Fibroblast of lung (primary cell): ENCODE results near the gene SUPT4H1. TPM values are rescaled to one million over a fixed set of nuclear protein-coding genes. Genes with fewer than 3 reads are reported as not detected.

ENCODE experiments used
- DNase-seq, 2 donors: peaks; one replicate each; pipeline versions ENCODE4 v3.0.0 to v3.0.0-alpha.2; 2010; ENCODE audit warnings: low read depth in 2 of 2
- H2AFZ ChIP-seq: 2 replicates; pipeline ENCODE4 v1.5.1; 2012; ENCODE audit warnings: low read length, control low read depth, inconsistent platforms
- H3K27ac ChIP-seq: 2 replicates; pipeline ENCODE4 v1.5.1; 2011; ENCODE audit warnings: low read length, control low read depth; ENCODE audit not compliant: insufficient read depth
- H3K27me3 ChIP-seq: 2 replicates; pipeline ENCODE4 v1.5.1; 2011; ENCODE audit warnings: mild to moderate bottlenecking, low read length; ENCODE audit not compliant: control insufficient read depth, insufficient read depth
- H3K36me3 ChIP-seq: 2 replicates; pipeline ENCODE4 v1.5.1; 2011; ENCODE audit warnings: low read length; ENCODE audit not compliant: control insufficient read depth, insufficient read depth
- H3K4me1 ChIP-seq: 2 replicates; pipeline ENCODE4 v1.5.1; 2011; ENCODE audit warnings: low read length; ENCODE audit not compliant: control insufficient read depth, insufficient read depth; ENCODE audit errors: extremely low read depth
- H3K4me2 ChIP-seq: 2 replicates; pipeline ENCODE4 v1.5.1; 2011; ENCODE audit warnings: low read length, control low read depth; ENCODE audit not compliant: insufficient read depth; ENCODE audit errors: extremely low read depth
- H3K4me3 ChIP-seq, 4 experiments: fragments of 200-600 bp in 1 of 4; sonication (generic) in 1 of 4; replicated peaks in 1 of 4; 2 replicates each; pipeline ENCODE4 v1.5.1; 2011 to 2016; ENCODE audit warnings: low read length in 4 of 4, low read depth in 3 of 4, mild to moderate bottlenecking in 3 of 4, control low read depth in 2 of 4, inconsistent platforms in 1 of 4, mixed read lengths in 1 of 4; ENCODE audit not compliant: insufficient read depth in 1 of 4; ENCODE audit errors: control extremely low read depth in 1 of 4
- H3K79me2 ChIP-seq: 2 replicates; pipeline ENCODE4 v1.5.1; 2012; ENCODE audit warnings: mild to moderate bottlenecking, low read length, inconsistent platforms; ENCODE audit not compliant: control insufficient read depth, insufficient read depth
- H3K9ac ChIP-seq: 2 replicates; pipeline ENCODE4 v1.5.1; 2011; ENCODE audit warnings: mild to moderate bottlenecking, low read length, control low read depth; ENCODE audit not compliant: insufficient read depth
- H3K9me3 ChIP-seq: 2 replicates; pipeline ENCODE4 v1.5.1; 2012; ENCODE audit warnings: low read depth, low read length; ENCODE audit not compliant: control insufficient read depth, insufficient read depth
- H4K20me1 ChIP-seq: 2 replicates; pipeline ENCODE4 v1.5.1; 2011; ENCODE audit warnings: low read length; ENCODE audit not compliant: control insufficient read depth, insufficient read depth; ENCODE audit errors: extremely low read depth
- CTCF ChIP-seq, 2 donors: IDR thresholded peaks in 1 of 2; conservative IDR thresholded peaks in 1 of 2; 1 replicate in 1 of 2; 2 replicates in 1 of 2; pipeline ENCODE4 v1.5.1; 2011 to 2012; ENCODE audit warnings: low read length in 2 of 2, control low read depth in 1 of 2, inconsistent platforms in 1 of 2, low read depth in 1 of 2, mild to moderate bottlenecking in 1 of 2
- EZH2 ChIP-seq: IDR thresholded peaks from 2 replicates; pipeline ENCODE4 v1.5.1; 2012; ENCODE audit warnings: low read length, control low read depth, mild to moderate bottlenecking; ENCODE audit errors: missing control alignments
- polyA plus RNA-seq, 2 donors: library from polyadenylated mRNA; depleted of rRNA in 1 of 2; stranded (reverse) in 1 of 2; unstranded in 1 of 2; fragments of >200 nt; gene quantifications; 2 replicates each; pipeline ENCODE4 v1.2.1, GENCODE V29; 2011 to 2012; ENCODE audit warnings: missing spikeins in 1 of 2
- total RNA-seq: library from RNA; depleted of rRNA; stranded (reverse); fragments of >200 nt; gene quantifications from 2 replicates; pipeline ENCODE4 v1.2.1, GENCODE V29; 2014

Gene SUPT4H1
- total and polyA plus RNA-seq, 2 donors (not counting 1 experiment from before 2014, with no cell fraction given), result 41.9 to 207 TPM

GRCh38 chr17:58334661-58335060, 17.3 kb downstream of the SUPT4H1 start:
- no peak for DNase-seq
- Histone ChIP-seq H3K27me3 (no peaks in the 10 kb centered on the region), H3K9ac (no peak overlapping the region), H3K4me3 (no peak overlapping the region), H3K36me3 (no peaks in the 10 kb centered on the region), H3K9me3 (no peaks in the 10 kb centered on the region), H2AFZ (no peak overlapping the region), H3K4me2 (no peak overlapping the region), H3K27ac (no peak overlapping the region), H3K79me2 (no peaks in the 10 kb centered on the region), H4K20me1 (no peaks in the 10 kb centered on the region), H3K4me1 (peaks cover 33% of the 10 kb centered on the region)
- TF ChIP-seq CTCF (conservative IDR thresholded peaks at IDR 0.05 in 1 of 2, IDR thresholded peaks at IDR 0.05 in 1 of 2; ENCODE audit: low read depth in 1 of 2, low read length in 2 of 2) (no peak), EZH2 (no peak)

- H3K79me2 ChIP-seq, result no peaks in the 10 kb centered on the region
- H3K4me2 ChIP-seq, result no peak overlapping the region
- H2AFZ ChIP-seq, result no peak overlapping the region
- H4K20me1 ChIP-seq, result no peaks in the 10 kb centered on the region
- no peaks in the 10 kb centered on the region for H3K27me3 ChIP-seq
- H3K4me1 ChIP-seq, result peaks cover 29% of the 10 kb centered on the region
- H3K9ac ChIP-seq, result no peak overlapping the region
- no peaks in the 10 kb centered on the region for H3K9me3 ChIP-seq
- H3K36me3 ChIP-seq, result no peaks in the 10 kb centered on the region
- TF ChIP-seq CTCF (conservative IDR thresholded peaks at IDR 0.05 in 1 of 2, IDR thresholded peaks at IDR 0.05 in 1 of 2; ENCODE audit: low read depth in 1 of 2, low read length in 2 of 2), result no peak
- TF ChIP-seq EZH2, result no peak
- no peak overlapping the region for H3K27ac ChIP-seq
- no peak overlapping the region for H3K4me3 ChIP-seq
- DNase-seq, result no peak
Measured at GRCh38 chr17:58334256-58334655, 17.7 kb downstream of the SUPT4H1 start.

- no peak for TF ChIP-seq EZH2
- TF ChIP-seq CTCF (conservative IDR thresholded peaks at IDR 0.05 in 1 of 2, IDR thresholded peaks at IDR 0.05 in 1 of 2; ENCODE audit: low read depth in 1 of 2, low read length in 2 of 2), result no peak
- DNase-seq, result no peak
- no peak overlapping the region for H2AFZ ChIP-seq
Measured at GRCh38 chr17:58333736-58334207, 18.2 kb downstream of the SUPT4H1 start.

More at GRCh38 chr17:58333736-58334207, 18.2 kb downstream of the SUPT4H1 start:
- Histone ChIP-seq H3K36me3 (no peaks in the 10 kb centered on the region), H3K9ac (no peak overlapping the region), H4K20me1 (no peaks in the 10 kb centered on the region), H3K4me1 (peaks cover 24% of the 10 kb centered on the region), H3K27me3 (peaks cover 4% of the 10 kb centered on the region), H3K4me3 (no peak overlapping the region), H3K27ac (no peak overlapping the region), H3K79me2 (no peaks in the 10 kb centered on the region), H3K9me3 (no peaks in the 10 kb centered on the region), H3K4me2 (no peak overlapping the region)
